SW 1271 (cell line): ENCODE measurements around the gene TMEM109.

Experiments
- DNase-seq, 2 experiments: peaks; one replicate each; lab custom pipeline; 2025; lab: John Stamatoyannopoulos, UW

The TMEM109 gene

DNA sequence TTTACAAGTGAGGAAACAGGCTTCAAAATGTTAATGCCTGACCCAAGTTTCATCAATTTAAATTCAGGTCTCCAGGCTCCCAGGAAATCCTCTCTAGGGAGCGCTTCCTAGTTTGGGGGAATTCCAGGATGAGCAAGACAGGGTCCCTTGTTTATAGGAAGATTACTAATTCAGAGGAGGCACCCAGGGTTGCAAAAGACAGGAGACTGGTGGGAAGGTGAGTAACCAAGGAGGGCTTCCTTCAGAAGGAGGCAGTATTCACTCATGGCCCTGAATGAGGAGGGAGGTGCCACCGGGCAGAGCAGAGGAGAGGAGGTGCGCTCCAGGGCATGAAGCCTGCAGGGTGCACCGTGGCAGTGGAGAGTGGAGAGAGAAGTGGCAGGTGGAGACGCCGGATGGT, 11.9 kb downstream of the TMEM109 start:
- DNase-seq, result peak; percentile 19 to 24

DNA sequence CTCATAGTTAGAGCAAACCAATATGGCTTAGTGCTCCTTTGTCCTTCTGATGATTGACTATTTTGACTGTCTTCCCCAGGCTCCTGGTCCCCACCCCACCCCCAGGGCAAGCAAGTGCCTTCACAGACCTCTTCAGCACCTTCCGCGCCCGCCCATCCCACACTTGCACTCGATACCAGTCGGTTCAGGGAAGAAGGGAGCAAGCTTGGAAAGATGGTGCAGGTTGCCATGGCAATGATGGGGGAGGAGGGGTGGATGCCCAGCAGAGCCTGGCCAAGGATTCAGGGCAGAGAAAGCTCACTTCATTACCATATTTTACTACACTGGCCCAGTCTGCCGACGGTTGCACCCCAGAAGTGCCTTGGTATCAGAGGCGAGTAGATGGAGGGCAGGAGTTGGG, 12.5 kb downstream of the TMEM109 start:
- DNase-seq, result no peak

- no peak for DNase-seq
Observed at GRCh38 chr11:60927061-60927592, 13.2 kb downstream of the TMEM109 start.

DNA sequence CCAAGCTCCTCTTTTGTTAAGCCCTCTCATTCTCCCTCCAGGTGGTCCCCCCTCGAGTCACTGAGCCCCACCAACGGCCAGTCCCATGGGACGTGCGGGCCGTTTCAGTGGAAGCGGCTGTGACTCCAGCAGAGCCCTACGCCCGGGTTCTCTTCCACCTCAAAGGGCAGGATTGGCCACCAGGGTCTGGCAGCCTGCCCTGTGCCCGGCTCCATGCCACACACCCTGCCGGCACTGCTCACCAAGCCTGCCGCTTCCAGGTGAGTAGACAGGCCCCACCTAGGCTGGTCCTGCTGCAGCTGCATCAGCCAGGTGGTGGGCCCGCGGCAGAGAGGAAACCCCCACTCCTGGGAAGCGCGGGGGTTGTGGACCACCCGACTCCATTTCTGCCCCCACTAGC, 13.6 kb downstream of the TMEM109 start:
- DNase-seq, result no peak

DNA sequence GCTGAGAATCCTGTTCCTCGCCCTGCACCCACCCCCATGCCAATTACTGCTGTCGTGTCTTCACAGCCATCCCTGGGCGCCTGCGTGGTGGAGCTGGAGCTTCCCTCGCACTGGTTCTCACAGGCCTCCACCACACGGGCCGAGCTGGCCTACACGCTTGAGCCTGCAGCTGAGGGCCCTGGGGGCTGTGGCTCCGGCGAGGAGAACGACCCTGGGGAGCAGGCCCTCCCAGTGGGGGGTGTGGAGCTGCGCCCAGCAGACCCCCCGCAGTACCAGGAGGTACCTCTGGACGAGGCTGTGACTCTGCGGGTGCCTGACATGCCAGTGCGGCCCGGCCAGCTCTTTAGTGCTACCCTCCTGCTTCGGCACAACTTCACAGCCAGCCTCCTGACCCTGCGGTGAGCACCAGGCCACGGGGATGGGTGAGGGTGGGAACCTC, 14.6 kb downstream of the TMEM109 start:
- no peak for DNase-seq

- no peak for DNase-seq
Observed at GRCh38 chr11:60929764-60930163, 15.8 kb downstream of the TMEM109 start.

GRCh38 chr11:60930394-60930793, 16.4 kb downstream of the TMEM109 start:
- DNase-seq, result no peak

DNA sequence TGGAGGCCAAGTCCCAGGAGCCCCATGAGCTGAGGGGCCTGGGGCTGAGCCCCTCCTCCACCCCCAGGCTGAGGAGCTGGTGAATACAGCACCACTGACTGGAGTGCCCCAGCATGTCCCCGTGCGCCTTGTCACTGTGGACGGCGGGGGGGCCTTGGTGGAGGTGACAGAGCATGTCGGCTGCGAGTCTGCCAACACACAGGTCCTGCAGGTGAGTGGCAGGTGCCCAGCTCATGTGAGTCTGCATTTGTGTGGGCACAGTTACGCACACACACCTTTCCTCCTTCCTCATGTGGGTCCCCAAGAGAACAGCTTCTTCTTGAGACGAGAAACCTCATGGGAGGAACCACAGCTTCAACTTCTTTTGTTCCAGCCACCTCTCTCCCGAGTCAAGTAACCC, 18.0 kb downstream of the TMEM109 start:
- no peak for DNase-seq

- DNase-seq, result no peak
Observed at GRCh38 chr11:60932605-60933356, 18.8 kb downstream of the TMEM109 start.

- no peak for DNase-seq
Observed at GRCh38 chr11:60933416-60934123, 19.6 kb downstream of the TMEM109 start.

DNA sequence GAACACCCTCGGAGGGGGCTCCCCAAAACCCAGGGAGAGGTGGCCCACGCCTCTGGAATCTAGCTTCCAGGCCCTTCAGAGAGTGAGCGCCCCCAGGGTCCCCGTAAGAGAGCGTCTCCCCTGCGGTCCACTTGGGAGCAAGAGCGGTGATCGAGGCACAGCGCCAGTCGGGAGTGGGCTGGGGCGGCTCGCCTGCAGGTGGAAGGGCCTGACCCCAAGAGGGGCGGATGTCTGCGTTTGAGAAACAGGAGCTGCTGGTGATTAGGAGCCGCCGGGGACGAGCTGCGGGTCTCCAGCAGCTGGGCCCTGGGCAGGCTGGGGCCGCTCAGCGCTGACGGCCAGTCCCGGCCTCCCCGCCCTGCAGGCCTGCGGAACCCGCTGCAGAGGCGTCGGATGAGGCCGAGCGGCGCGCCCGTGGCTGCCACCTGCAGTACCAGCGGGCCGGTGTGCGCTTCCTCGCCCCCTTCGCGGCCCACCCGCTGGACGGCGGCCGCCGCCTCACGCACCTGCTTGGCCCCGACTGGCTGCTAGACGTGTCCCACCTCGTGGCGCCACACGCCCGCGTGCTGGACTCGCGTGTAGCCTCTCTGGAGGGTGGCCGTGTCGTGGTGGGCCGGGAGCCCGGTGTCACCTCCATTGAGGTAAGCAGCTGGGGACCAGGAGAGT, 20.3 kb downstream of the TMEM109 start:
- DNase-seq, result no peak

DNA sequence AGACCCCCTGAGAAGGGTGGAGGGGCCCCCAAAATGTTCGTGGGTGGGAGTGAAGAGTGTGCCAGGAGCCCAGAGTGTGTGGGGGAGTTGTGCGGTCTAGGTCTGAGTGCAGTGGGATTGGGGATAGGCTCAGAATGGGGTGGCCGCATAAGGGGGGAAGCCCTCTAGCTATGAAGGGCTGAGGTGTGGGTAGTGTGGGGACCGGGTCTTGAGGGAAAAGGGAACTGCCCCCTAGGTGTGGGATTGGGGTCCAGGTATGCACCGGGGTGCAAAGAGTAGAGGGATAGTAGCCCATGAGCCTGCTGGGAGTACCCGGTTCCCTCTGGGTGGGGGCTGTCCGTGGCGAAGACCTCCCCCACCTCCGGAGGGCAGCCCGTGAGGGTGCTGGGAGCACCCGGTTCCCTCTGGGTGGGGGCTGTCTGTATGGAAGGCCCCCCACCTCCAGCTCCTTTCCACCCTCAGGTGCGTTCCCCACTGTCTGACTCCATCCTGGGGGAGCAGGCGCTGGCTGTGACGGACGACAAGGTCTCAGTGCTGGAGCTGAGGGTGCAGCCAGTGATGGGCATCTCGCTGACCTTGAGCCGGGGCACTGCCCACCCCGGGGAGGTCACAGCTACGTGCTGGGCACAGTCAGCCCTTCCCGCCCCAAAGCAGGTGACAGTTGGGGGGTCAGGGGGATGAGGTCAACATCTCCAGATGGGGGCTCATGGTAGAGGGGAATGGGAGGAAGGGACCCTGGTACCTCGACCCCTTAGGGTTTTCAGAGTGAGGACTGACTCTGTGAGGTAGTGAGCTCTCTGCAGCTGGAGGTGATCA, 21.0 kb downstream of the TMEM109 start:
- no peak for DNase-seq

GRCh38 chr11:60935676-60936442, 21.9 kb downstream of the TMEM109 start:
- DNase-seq, result no peak

DNA sequence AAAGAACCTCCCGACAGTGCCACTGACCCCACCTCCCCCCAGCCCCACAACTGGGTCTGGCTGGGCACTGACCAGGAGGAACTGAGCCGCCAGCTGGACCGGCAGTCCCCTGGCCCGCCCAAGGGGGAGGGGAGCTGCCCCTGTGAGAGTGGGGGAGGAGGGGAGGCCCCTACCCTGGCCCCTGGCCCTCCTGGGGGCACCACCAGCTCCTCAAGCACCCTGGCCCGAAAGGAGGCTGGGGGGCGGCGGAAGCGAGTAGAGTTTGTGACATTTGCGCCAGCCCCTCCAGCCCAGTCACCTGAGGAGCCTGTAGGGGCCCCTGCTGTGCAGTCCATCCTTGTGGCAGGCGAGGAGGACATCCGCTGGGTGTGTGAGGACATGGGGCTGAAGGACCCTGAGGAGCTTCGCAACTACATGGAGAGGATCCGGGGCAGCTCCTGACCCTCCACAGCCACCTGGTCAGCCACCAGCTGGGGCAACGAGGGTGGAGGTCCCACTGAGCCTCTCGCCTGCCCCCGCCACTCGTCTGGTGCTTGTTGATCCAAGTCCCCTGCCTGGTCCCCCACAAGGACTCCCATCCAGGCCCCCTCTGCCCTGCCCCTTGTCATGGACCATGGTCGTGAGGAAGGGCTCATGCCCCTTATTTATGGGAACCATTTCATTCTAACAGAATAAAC, 22.6 kb downstream of the TMEM109 start:
- DNase-seq, result no peak

GRCh38 chr11:60937144-60937527, 23.2 kb downstream of the TMEM109 start:
- no peak for DNase-seq

DNA sequence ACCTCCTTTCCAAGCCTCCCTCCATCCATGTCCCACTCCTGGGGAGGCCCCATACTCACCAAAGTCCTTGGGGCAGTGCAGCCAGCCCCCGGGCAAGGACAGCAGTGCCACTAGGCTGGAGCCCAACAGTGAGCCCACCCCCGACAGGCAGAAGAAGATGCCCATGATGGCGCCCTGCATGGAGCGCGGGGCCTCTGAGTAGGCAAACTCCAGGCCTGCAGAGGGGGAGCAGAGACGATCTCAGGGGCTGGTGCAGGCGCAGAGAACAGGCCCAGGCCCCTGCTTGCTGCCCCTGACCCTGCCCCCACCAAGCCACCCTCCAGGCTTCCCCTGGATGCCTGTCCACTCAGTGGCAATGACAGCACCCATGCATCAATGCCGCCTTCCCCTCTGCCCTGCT, 23.9 kb downstream of the TMEM109 start:
- no peak for DNase-seq

DNA sequence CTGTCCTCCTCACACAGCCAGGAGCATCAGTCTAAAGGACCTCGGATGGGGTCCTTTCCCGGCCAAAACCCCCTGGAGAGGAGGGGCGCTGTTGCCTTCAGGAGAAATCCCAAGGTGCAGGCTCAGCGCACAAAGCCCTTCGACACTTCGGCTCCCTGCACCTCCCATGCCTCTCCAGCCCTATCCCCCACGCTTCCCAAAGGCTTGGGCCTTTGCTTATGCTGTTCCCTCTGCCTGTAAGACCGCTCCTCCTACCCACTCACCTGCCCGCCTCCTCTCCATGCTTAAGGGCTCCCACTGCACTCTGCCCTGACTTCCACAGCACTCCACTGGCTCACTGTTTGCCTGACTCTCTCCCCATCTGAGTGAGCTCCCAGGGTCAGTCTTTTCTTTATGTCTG, 24.5 kb downstream of the TMEM109 start:
- DNase-seq, result no peak

DNA sequence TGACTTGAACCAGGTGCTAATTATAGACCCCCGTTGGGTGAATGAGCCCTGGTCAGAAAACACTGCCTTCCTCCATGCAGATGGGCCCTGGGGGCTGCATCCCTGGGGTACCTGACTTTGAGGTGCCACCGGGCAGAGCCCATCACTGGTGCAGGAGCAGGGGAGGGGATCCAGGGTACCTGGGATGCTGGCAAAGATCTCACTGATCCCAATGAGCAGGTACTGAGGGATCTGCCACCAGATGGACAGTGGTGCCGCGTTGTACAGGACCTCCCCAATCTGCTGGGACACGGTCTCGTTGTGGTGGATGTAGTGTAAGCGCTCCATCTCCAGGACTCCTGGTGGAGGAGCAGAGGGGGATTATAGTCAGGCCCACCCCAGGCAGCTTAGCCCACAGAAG, 25.3 kb downstream of the TMEM109 start:
- no peak for DNase-seq

DNA sequence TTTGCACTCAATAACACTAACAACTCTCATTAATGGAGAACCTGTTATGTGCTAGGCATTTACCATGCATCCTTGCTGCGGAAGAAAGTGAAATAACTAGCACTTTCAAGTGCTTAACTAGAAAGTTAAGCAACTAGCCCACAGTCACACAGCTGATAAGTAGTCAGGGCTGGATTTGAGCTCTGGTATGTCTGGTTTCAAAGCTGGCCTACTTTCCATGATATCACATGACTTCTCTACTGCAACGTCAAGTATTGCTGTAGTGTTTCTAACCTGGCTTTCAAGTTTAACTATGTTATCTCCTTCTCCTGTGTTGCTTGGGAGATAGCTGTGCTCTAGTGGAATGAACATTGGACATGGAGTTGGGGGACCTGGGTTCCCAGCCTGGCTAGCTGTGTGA, 25.9 kb downstream of the TMEM109 start:
- DNase-seq, result no peak

GRCh38 chr11:60941371-60942119, 27.6 kb downstream of the TMEM109 start:
- DNase-seq, result no peak
